K562 (cell line): ENCODE results near the gene LRP1-AS. TPM values are rescaled to one million over a fixed set of nuclear protein-coding genes. Genes with fewer than 3 reads are reported as not detected.

Experiments used
- polyA plus RNA-seq, 8 experiments: library from polyadenylated mRNA; depleted of rRNA in 4 of 8; stranded (reverse) in 5 of 8; unstranded in 3 of 8; fragments of >200 nt; fragmentation: Nextera tagmentation in 2 of 8; fragmentation: Illumina TruSeq in 1 of 8; extraction: Ambion mirVana in 2 of 8; extraction: Trizol in 1 of 8; gene quantifications; 2 replicates each; pipeline versions ENCODE4 v1.2.1 to v1.2.3, GENCODE V29; 2011 to 2014; ENCODE audit warnings: inconsistent platforms in 1 of 8, missing spikeins in 1 of 8
- total RNA-seq, 7 experiments: library from RNA; depleted of rRNA in 6 of 7; stranded (reverse); fragments of >200 nt in 6 of 7; fragmentation: Illumina TruSeq in 2 of 7; extraction: Trizol in 2 of 7; gene quantifications; 2 replicates each; pipeline versions ENCODE4 v1.2.1 to v1.2.3, GENCODE V29; 2011 to 2021; ENCODE audit warnings: low replicate concordance in 1 of 7
- TF ChIP-seq, protein P1 (sequence below): fragments of 450-650 bp; IDR thresholded peaks from 2 replicates; pipeline ENCODE4 v1.6.1; 2016; ENCODE audit warnings: low read depth

The LRP1-AS gene
- total and polyA plus RNA-seq, 9 of the 15 experiments (the other 6 are each of a cell fraction or from before 2014, with no cell fraction given): not detected

GRCh38 chr12:57118711-57119271 is 28.6 kb downstream of the LRP1-AS start (continued):
- TF ChIP-seq, protein P1, sequence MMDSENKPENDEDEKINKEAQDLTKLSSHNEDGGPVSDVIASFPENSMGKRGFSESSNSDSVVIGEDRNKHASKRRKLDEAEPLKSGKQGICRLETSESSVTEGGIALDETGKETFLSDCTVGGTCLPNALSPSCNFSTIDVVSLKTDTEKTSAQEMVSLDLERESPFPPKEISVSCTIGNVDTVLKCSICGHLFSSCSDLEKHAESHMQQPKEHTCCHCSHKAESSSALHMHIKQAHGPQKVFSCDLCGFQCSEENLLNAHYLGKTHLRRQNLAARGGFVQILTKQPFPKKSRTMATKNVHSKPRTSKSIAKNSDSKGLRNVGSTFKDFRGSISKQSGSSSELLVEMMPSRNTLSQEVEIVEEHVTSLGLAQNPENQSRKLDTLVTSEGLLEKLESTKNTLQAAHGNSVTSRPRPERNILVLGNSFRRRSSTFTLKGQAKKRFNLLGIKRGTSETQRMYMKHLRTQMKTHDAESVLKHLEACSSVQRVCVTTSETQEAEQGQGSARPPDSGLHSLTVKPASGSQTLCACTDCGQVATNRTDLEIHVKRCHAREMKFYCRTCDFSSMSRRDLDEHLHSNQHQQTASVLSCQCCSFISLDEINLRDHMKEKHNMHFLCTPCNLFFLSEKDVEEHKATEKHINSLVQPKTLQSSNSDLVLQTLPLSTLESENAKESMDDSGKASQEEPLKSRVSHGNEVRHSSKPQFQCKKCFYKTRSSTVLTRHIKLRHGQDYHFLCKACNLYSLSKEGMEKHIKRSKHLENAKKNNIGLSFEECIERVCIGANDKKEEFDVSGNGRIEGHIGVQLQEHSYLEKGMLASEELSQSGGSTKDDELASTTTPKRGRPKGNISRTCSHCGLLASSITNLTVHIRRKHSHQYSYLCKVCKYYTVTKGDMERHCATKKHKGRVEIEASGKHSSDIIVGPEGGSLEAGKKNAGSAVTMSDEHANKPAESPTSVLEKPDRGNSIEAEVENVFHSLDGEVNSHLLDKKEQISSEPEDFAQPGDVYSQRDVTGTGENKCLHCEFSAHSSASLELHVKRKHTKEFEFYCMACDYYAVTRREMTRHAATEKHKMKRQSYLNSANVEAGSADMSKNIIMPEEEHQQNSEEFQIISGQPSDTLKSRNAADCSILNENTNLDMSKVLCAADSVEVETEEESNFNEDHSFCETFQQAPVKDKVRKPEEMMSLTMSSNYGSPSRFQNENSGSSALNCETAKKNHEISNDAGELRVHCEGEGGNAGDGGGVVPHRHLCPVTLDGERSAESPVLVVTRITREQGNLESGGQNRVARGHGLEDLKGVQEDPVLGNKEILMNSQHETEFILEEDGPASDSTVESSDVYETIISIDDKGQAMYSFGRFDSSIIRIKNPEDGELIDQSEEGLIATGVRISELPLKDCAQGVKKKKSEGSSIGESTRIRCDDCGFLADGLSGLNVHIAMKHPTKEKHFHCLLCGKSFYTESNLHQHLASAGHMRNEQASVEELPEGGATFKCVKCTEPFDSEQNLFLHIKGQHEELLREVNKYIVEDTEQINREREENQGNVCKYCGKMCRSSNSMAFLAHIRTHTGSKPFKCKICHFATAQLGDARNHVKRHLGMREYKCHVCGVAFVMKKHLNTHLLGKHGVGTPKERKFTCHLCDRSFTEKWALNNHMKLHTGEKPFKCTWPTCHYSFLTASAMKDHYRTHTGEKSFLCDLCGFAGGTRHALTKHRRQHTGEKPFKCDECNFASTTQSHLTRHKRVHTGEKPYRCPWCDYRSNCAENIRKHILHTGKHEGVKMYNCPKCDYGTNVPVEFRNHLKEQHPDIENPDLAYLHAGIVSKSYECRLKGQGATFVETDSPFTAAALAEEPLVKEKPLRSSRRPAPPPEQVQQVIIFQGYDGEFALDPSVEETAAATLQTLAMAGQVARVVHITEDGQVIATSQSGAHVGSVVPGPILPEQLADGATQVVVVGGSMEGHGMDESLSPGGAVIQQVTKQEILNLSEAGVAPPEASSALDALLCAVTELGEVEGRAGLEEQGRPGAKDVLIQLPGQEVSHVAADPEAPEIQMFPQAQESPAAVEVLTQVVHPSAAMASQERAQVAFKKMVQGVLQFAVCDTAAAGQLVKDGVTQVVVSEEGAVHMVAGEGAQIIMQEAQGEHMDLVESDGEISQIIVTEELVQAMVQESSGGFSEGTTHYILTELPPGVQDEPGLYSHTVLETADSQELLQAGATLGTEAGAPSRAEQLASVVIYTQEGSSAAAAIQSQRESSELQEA: no peak
